Stimulated activated CD8-positive, alpha-beta memory T cell treated with anti-CD3 and anti-CD28 coated beads, Interleukin-12 subunit alpha, Interleukin-12 subunit beta, amount 100 ng/mL, for 24 hours (primary cell): ENCODE measurements around the gene PLA2G3.

ENCODE experiments used
- DNase-seq: peaks from one replicate; pipeline ENCODE4 v3.0.0-alpha.2; 2020; ENCODE audit errors: extremely low read depth

Gene PLA2G3

GRCh38 chr22:31087744-31088215 lies 52.5 kb downstream of the PLA2G3 start:
- no peak for DNase-seq

GRCh38 chr22:31086703-31087330 lies 53.5 kb downstream of the PLA2G3 start:
- no peak for DNase-seq

DNA sequence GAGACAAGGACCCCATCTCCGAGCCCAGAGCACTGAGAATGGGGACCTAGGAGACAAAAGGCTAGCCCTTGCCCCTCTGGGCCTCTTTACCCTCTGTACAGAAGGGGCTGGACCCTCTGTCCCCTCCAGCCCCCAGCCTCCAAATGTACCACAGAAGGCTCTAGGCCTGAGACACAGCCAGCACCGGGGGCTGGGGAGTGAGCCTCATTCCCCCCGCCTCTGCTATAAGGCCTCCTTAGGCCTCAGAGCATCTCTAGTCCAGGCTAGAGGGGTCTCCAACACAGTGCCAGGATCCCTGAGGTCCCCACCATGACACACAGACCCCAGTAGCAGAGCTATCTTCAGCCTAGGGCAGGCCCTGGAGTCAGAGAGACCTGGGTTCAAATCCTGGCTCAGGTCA lies 54.4 kb downstream of the PLA2G3 start:
- no peak for DNase-seq

DNA sequence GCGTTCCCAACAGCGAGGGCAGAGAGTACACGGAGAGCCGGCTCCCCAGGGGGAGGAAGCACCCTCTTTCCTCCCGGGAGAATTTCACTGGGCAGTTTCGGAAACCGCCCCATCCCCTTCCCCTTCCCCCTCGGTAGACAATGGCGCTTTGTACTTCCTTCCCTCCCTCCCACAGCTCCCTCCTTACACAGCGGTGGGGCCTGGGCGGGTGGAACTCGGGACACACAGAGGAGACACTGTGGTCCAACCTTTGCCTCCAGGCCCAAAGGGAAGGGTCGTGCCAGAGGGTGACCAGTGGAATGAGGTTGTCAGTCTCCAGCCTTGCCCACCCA lies 54.8 kb downstream of the PLA2G3 start:
- DNase-seq: no peak

- peak; percentile 82 for DNase-seq
These were observed 55.4 kb downstream of the PLA2G3 start for GRCh38 chr22:31084811-31085492.
